Lower leg skin (tissue), 4 donors: ENCODE measurements around the gene COL4A1. TPM values are rescaled to one million over a fixed set of nuclear protein-coding genes. Genes with fewer than 3 reads are reported as not detected.

Experiments used
- DNase-seq, 2 donors: peaks; one replicate each; pipeline ENCODE4 v3.0.0-alpha.2; 2019; ENCODE audit warnings: low spot score in 2 of 2
- H3K4me3 ChIP-seq: fragments of 200-600 bp; sonication (generic); 2 replicates; pipeline ENCODE4 v1.5.1; 2017; ENCODE audit warnings: mild to moderate bottlenecking, low read depth; ENCODE audit not compliant: poor library complexity, severe bottlenecking
- POLR2A ChIP-seq, 2 donors: fragments of 450-650 bp; IDR thresholded peaks; one replicate each; pipeline ENCODE4 v1.6.1; 2016 to 2017; ENCODE audit warnings: antibody characterized with exemption in 2 of 2, mild to moderate bottlenecking in 1 of 2, moderate library complexity in 1 of 2
- WGBS, 2 donors: methylation state at CpG; one replicate each; pipeline ENCODE4 v1.1.5; 2018; 5-methylcytosine and 5-hydroxymethylcytosine counted together
- intact Hi-C: fragments of 100-400 bp; cut with DNase I; formaldehyde crosslinking; loops from one replicate; pipeline ENCODE4 v1.15.0; 2023; ENCODE audit warnings: low total_unique reads
- total RNA-seq, 4 donors: library from RNA; depleted of rRNA; stranded (reverse); fragments of >200 nt; gene quantifications; one replicate each; pipeline ENCODE4 v1.1.0, GENCODE V29; 2016
- TF ChIP-seq, protein P1 (sequence below), 3 donors: fragments of 450-650 bp; IDR thresholded peaks; one replicate each; pipeline ENCODE4 v1.5.1; 2016; ENCODE audit warnings: antibody characterized with exemption in 3 of 3, mild to moderate bottlenecking in 3 of 3, moderate library complexity in 2 of 3

Gene COL4A1
- total RNA-seq, 4 donors from 2014 or later = 41.0 to 105 (median 56.7) TPM

DNA sequence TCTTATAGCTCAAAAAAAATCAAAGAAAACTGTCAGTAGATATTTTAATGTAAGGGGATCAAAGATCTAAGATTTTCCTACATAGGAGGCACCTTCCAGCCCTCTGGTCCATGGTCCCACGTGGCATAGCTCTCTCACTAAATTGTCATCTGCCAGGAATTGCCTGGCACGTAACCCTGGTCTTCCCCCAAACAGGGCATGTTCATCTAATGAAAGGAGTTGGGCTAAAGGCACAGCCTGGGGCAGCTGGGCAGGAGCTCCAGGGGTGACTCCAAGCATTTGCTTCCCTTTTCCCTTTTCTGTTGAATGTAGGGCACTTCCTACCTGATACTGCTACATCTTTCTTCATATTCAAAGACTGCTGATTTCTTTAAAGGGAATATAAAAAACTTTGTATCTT lies 148.7 kb downstream of the COL4A1 start:
- 54 to 66% methylated on average over 2 of the region's 2 CpGs for WGBS, 2 donors
- no peak overlapping the region for H3K4me3 ChIP-seq
- intact Hi-C loops = no loop called here
- no peak for DNase-seq
- TF ChIP-seq, protein P1, sequence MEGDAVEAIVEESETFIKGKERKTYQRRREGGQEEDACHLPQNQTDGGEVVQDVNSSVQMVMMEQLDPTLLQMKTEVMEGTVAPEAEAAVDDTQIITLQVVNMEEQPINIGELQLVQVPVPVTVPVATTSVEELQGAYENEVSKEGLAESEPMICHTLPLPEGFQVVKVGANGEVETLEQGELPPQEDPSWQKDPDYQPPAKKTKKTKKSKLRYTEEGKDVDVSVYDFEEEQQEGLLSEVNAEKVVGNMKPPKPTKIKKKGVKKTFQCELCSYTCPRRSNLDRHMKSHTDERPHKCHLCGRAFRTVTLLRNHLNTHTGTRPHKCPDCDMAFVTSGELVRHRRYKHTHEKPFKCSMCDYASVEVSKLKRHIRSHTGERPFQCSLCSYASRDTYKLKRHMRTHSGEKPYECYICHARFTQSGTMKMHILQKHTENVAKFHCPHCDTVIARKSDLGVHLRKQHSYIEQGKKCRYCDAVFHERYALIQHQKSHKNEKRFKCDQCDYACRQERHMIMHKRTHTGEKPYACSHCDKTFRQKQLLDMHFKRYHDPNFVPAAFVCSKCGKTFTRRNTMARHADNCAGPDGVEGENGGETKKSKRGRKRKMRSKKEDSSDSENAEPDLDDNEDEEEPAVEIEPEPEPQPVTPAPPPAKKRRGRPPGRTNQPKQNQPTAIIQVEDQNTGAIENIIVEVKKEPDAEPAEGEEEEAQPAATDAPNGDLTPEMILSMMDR (IDR thresholded peaks at IDR 0.05) = no peak
- no peak for TF ChIP-seq POLR2A (IDR thresholded peaks at IDR 0.05)

DNA sequence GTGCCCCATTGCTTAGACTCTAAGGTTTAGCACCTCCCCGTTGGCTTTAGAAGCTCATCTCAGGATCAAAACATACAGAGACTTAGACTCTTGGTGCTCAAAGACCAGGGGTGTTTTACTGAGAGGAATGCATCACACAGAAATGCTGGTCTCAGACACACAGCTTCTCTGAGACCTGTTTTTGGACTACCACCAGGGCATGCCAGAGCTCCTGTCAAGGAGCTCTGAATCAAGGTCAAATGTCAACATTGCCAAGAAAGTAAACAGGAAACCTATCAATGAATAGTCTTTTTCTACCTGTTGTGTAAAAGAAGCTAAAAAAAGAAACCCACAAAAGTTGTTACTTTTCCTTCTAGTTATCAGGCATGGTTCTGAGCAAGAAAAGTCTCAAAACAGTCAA lies 149.2 kb downstream of the COL4A1 start:
- TF ChIP-seq, protein P1 (IDR thresholded peaks at IDR 0.05) = no peak
- TF ChIP-seq POLR2A (IDR thresholded peaks at IDR 0.05) = no peak
- H3K4me3 ChIP-seq = no peak overlapping the region
- intact Hi-C loops = no loop called here
- 93 to 96% methylated on average over 1 of the region's 1 CpG for WGBS, 2 donors
- no peak for DNase-seq

DNA sequence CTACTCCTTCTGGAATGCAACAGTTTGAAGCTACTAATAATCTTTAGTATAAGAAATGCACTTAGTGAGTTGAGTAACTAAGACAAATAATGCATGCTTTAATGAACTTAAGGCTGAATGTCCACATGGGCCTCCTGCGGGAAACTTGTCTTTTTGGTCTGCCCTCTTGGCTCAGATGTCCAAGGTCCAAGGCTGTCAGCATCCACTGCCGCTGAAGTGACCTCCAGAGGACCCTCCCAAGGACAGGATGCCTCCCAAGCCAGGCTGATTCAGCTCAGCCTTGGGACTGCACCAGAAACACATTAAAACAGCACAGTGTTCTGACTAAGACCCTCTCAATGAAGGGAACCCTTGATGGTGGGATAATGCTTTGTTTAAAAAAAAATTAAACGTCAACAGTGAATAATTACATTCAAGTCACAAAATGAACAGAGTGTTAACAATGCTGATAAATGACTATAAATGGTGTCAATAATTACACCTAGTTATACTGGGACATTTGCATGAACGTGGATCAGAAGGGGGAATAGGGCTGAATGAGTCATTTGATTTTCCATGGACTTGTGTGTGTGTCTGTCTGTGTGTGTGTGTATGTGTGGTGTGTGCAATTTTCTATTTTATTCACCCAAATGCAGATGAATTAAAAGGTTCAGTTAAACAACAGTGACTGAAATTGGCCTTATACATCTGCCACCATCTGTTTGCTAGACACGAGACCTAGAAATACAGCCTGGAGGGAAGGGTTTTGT lies 150.5 kb downstream of the COL4A1 start:
- intact Hi-C loops = no loop called here
- TF ChIP-seq POLR2A (IDR thresholded peaks at IDR 0.05) = no peak
- TF ChIP-seq, protein P1 (IDR thresholded peaks at IDR 0.05) = no peak
- WGBS, 2 donors = 84% methylated on average over 5 of the region's 5 CpGs
- H3K4me3 ChIP-seq = no peak overlapping the region
- DNase-seq = no peak

DNA sequence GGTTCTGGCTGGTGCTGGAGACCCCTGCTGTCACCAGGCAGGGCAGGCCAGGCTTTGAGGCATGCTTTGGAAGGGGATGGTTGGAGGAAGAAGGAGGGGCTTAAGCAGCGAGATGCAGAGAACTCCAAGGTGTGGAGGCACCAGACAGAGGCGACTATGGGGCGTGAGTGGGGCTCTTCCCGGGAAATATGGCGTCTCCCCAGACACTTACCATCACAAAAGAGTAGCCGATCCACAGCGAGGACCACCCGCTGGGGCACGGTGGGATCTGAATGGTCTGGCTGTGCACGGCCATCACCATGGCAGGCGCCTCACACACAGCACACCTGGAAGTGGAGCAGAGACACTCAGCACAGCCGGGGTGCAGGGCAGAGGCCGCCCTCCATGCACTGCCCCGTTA lies 151.9 kb downstream of the COL4A1 start:
- no peak for TF ChIP-seq POLR2A (IDR thresholded peaks at IDR 0.05)
- TF ChIP-seq, protein P1 (IDR thresholded peaks at IDR 0.05) = no peak
- intact Hi-C loops = no loop called here
- WGBS, 2 donors = 87 to 94% methylated on average over 14 of the region's 14 CpGs
- no peak overlapping the region for H3K4me3 ChIP-seq
- no peak for DNase-seq

DNA sequence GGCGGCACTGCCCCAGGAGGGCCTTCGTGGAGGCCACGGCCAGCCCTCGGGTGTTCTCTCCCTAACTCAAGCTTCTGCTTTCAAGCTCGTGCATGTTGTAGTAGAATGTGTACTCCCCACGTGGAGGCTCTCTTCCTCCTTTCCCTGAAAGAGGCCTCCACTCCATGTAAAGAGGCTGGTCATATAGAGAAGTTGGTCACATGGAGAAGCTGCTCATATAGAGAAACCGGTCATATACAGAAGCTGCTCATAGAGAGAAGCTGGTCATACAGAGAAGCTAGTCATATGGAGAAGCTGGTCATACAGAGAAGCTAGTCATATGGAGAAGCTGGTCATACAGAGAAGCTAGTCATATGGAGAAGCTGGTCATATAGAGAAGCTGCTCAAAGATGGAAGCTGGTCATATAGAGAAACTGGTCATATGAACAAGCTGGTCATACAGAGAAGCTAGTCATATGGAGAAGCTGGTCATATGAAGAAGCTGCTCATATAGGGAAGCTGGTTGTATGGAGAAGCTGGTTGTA lies 152.5 kb downstream of the COL4A1 start:
- TF ChIP-seq, protein P1 (IDR thresholded peaks at IDR 0.05) = no peak
- TF ChIP-seq POLR2A (IDR thresholded peaks at IDR 0.05) = no peak
- no peak overlapping the region for H3K4me3 ChIP-seq
- WGBS, 2 donors = 88 to 90% methylated on average over 7 of the region's 7 CpGs
- DNase-seq = no peak
- intact Hi-C loops = no loop called here
